ENCODE results near the gene SAP25.

The SAP25 gene

GRCh38 chr7:100561491-100562194 lies 12.1 kb downstream of the SAP25 start:
- TF ChIP-seq, protein P1, sequence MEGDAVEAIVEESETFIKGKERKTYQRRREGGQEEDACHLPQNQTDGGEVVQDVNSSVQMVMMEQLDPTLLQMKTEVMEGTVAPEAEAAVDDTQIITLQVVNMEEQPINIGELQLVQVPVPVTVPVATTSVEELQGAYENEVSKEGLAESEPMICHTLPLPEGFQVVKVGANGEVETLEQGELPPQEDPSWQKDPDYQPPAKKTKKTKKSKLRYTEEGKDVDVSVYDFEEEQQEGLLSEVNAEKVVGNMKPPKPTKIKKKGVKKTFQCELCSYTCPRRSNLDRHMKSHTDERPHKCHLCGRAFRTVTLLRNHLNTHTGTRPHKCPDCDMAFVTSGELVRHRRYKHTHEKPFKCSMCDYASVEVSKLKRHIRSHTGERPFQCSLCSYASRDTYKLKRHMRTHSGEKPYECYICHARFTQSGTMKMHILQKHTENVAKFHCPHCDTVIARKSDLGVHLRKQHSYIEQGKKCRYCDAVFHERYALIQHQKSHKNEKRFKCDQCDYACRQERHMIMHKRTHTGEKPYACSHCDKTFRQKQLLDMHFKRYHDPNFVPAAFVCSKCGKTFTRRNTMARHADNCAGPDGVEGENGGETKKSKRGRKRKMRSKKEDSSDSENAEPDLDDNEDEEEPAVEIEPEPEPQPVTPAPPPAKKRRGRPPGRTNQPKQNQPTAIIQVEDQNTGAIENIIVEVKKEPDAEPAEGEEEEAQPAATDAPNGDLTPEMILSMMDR (conservative IDR thresholded peaks at IDR 0.05) = no peak

GRCh38 chr7:100559127-100559526 lies 14.6 kb downstream of the SAP25 start:
- H3K27ac ChIP-seq = peak overlapping the region; percentile 100
- TF ChIP-seq, protein P1 (conservative IDR thresholded peaks at IDR 0.05) = no peak

More at GRCh38 chr7:100561491-100562194, 12.1 kb downstream of the SAP25 start:
- H3K27ac ChIP-seq = peak overlapping the region; percentile 31; the same call in 1 of the 2 replicates

- TF ChIP-seq, protein P1 (conservative IDR thresholded peaks at IDR 0.05) = no peak
- peak overlapping the region; percentile 100 for H3K27ac ChIP-seq
Observed at GRCh38 chr7:100556541-100556940, 17.2 kb downstream of the SAP25 start.

GRCh38 chr7:100555701-100556100 lies 18.0 kb downstream of the SAP25 start:
- TF ChIP-seq, protein P1 (conservative IDR thresholded peaks at IDR 0.05) = no peak
- H3K27ac ChIP-seq = peak overlapping the region; percentile 100

GRCh38 chr7:100553032-100553431 lies 20.7 kb downstream of the SAP25 start:
- TF ChIP-seq, protein P1 (conservative IDR thresholded peaks at IDR 0.05) = no peak
- peak overlapping the region; percentile 100; the same call in 1 of the 2 replicates for H3K27ac ChIP-seq

- TF ChIP-seq, protein P1 (conservative IDR thresholded peaks at IDR 0.05) = no peak
- H3K27ac ChIP-seq = peak overlapping the region; percentile 100; the same call in 1 of the 2 replicates
Observed at GRCh38 chr7:100552532-100552931, 21.2 kb downstream of the SAP25 start.

GRCh38 chr7:100548446-100548845 lies 25.3 kb downstream of the SAP25 start:
- H3K27ac ChIP-seq = peak overlapping the region; percentile 100

DNA sequence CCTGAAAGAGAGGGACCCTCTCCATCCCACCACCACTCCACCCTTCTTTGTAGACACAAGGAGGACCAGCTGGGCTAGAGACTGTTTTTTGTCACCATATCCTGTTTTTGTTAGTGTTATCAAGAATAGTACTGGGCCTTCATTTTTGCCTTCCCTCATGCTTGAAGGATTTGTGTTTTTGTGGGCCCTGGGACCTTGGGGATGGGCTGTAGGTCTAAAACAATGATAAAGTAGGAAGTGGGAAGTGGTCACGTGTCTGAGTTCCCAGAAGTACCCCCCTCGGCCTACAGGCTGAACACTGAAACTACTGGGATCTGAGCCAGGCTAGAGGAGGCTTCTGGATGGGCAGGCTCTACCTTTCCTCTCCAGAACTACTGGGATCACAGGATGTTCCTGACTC lies 25.8 kb downstream of the SAP25 start:
- TF ChIP-seq, protein P1 (conservative IDR thresholded peaks at IDR 0.05) = no peak
- H3K27ac ChIP-seq = peak overlapping the region; percentile 100

All from VCaP (cell line).